CD14-positive monocyte (primary cell): ENCODE data around the gene ADAM22. TPM values are rescaled to one million over a fixed set of nuclear protein-coding genes. Genes with fewer than 3 reads are reported as not detected.

Source experiments
- DNase-seq, 3 donors: peaks; one replicate each; pipeline ENCODE4 v3.0.0-alpha.2; 2011 to 2022
- H2AFZ ChIP-seq: 2 replicates; pipeline ENCODE4 v1.6.0; 2012; ENCODE audit warnings: mild to moderate bottlenecking, low read depth, low read length, inconsistent platforms; ENCODE audit not compliant: insufficient read depth, poor library complexity, severe bottlenecking
- H3K27ac ChIP-seq, 2 donors: 1 replicate in 1 of 2; 2 replicates in 1 of 2; pipeline ENCODE4 v1.5.1; 2012 to 2013; ENCODE audit warnings: low read length in 2 of 2, control low read depth in 1 of 2, inconsistent platforms in 1 of 2, low read depth in 1 of 2, mild to moderate bottlenecking in 1 of 2
- H3K27me3 ChIP-seq, 2 donors: one replicate each; pipeline versions ENCODE4 v1.6.0 to v1.6.1; 2011 to 2013; ENCODE audit warnings: low read length in 2 of 2; ENCODE audit not compliant: control insufficient read depth in 2 of 2, insufficient read depth in 2 of 2
- H3K36me3 ChIP-seq, 2 donors: replicated peaks in 1 of 2; 1 replicate in 1 of 2; 2 replicates in 1 of 2; pipeline versions ENCODE4 v1.5.1 to v1.6.1; 2012 to 2013; ENCODE audit warnings: low read length in 2 of 2, control low read depth in 1 of 2, inconsistent platforms in 1 of 2, mild to moderate bottlenecking in 1 of 2; ENCODE audit not compliant: insufficient read depth in 2 of 2, control insufficient read depth in 1 of 2
- H3K4me1 ChIP-seq, 2 donors: 1 replicate in 1 of 2; 2 replicates in 1 of 2; pipeline versions ENCODE4 v1.5.1 to v1.6.1; 2012 to 2013; ENCODE audit warnings: low read length in 2 of 2, control low read depth in 1 of 2, inconsistent platforms in 1 of 2, mild to moderate bottlenecking in 1 of 2, moderate library complexity in 1 of 2; ENCODE audit not compliant: insufficient read depth in 2 of 2, control insufficient read depth in 1 of 2
- H3K4me2 ChIP-seq: replicated peaks from 2 replicates; pipeline ENCODE3; 2012; ENCODE audit warnings: low read length, moderate library complexity, mild to moderate bottlenecking; ENCODE audit not compliant: poor library complexity, severe bottlenecking; ENCODE audit errors: extremely low read depth
- H3K4me3 ChIP-seq, 3 experiments: fragments of 200-600 bp in 1 of 3; sonication (generic) in 1 of 3; replicated peaks in 1 of 3; 1 replicate in 2 of 3; 2 replicates in 1 of 3; pipeline ENCODE4 v1.5.1; 2011 to 2013; ENCODE audit warnings: low read length in 3 of 3, mild to moderate bottlenecking in 3 of 3, control low read depth in 2 of 3, low read depth in 2 of 3, inconsistent platforms in 1 of 3, moderate library complexity in 1 of 3
- H3K79me2 ChIP-seq: 2 replicates; pipeline ENCODE4 v1.6.0; 2012; ENCODE audit warnings: mild to moderate bottlenecking, control low read depth, inconsistent platforms, low read length, moderate library complexity; ENCODE audit not compliant: insufficient read depth
- H3K9ac ChIP-seq: 2 replicates; pipeline ENCODE4 v1.6.0; 2017; ENCODE audit warnings: low read length, mild to moderate bottlenecking; ENCODE audit not compliant: insufficient read depth, poor library complexity, severe bottlenecking
- H3K9me3 ChIP-seq, 2 donors: replicated peaks in 1 of 2; 1 replicate in 1 of 2; 2 replicates in 1 of 2; pipeline versions ENCODE4 v1.5.1 to v1.6.1; 2012 to 2013; ENCODE audit warnings: low read length in 2 of 2, control low read depth in 1 of 2; ENCODE audit not compliant: control insufficient read depth in 1 of 2, insufficient read depth in 1 of 2
- H4K20me1 ChIP-seq: 2 replicates; pipeline ENCODE4 v1.6.0; 2012; ENCODE audit warnings: mild to moderate bottlenecking, low read length, control low read depth, moderate library complexity; ENCODE audit not compliant: insufficient read depth
- H3K27ac Mint-ChIP-seq, 7 donors: one replicate each; pipeline ENCODE4 v1.8.0; 2020; ENCODE audit warnings: mild to moderate bottlenecking in 7 of 7, mixed read lengths in 7 of 7, moderate library complexity in 6 of 7, inconsistent platforms in 2 of 7
- H3K27me3 Mint-ChIP-seq, 3 donors: one replicate each; pipeline ENCODE4 v1.8.0; 2021 to 2022; ENCODE audit warnings: low read depth in 3 of 3, mild to moderate bottlenecking in 3 of 3, mixed read lengths in 3 of 3, moderate library complexity in 3 of 3, inconsistent platforms in 1 of 3
- H3K36me3 Mint-ChIP-seq, 2 donors: one replicate each; pipeline ENCODE4 v1.8.0; 2020; ENCODE audit warnings: mixed read lengths in 2 of 2, inconsistent platforms in 1 of 2, mild to moderate bottlenecking in 1 of 2
- H3K4me1 Mint-ChIP-seq: one replicate; pipeline ENCODE4 v1.8.0; 2020; ENCODE audit warnings: mild to moderate bottlenecking, mixed read lengths
- H3K4me3 Mint-ChIP-seq, 2 donors: one replicate each; pipeline ENCODE4 v1.8.0; 2020; ENCODE audit warnings: mild to moderate bottlenecking in 2 of 2, mixed read lengths in 2 of 2, moderate library complexity in 1 of 2
- H3K9me3 Mint-ChIP-seq, 7 donors: one replicate each; pipeline ENCODE4 v1.8.0; 2020 to 2022; ENCODE audit warnings: mixed read lengths in 7 of 7, mild to moderate bottlenecking in 6 of 7, moderate library complexity in 6 of 7, inconsistent platforms in 2 of 7
- WGBS: methylation state at CpG from one replicate; pipeline ENCODE4 v1.1.5; 2013; ENCODE audit warnings: missing lambda C conversion rate; ENCODE audit not compliant: insufficient coverage; 5-methylcytosine and 5-hydroxymethylcytosine counted together
- intact Hi-C, 2 donors: fragments of 100-400 bp; cut with micrococcal nuclease; formaldehyde crosslinking; loops; one replicate each; pipeline versions ENCODE4 v1.15.0 to v1.15.1; 2023
- polyA plus RNA-seq, 3 donors: library from polyadenylated mRNA; depleted of rRNA in 1 of 3; unstranded in 2 of 3; stranded (reverse) in 1 of 3; fragments of 300-500 nt in 2 of 3; fragments of >200 nt in 1 of 3; fragmentation: Illumina TruSeq in 2 of 3; gene quantifications; 1 replicate in 2 of 3; 2 replicates in 1 of 3; pipeline ENCODE4 v1.2.3, GENCODE V29; 2012 to 2021
- TF ChIP-seq, protein P1 (sequence below): fragments of 200-600 bp; IDR thresholded peaks from one replicate; pipeline ENCODE4 v1.8.0; 2022; ENCODE audit warnings: antibody characterized with exemption, mild to moderate bottlenecking

ADAM22 gene
- polyA plus RNA-seq, 3 donors = 0.01 to 0.17 TPM; not detected in 1

DNA sequence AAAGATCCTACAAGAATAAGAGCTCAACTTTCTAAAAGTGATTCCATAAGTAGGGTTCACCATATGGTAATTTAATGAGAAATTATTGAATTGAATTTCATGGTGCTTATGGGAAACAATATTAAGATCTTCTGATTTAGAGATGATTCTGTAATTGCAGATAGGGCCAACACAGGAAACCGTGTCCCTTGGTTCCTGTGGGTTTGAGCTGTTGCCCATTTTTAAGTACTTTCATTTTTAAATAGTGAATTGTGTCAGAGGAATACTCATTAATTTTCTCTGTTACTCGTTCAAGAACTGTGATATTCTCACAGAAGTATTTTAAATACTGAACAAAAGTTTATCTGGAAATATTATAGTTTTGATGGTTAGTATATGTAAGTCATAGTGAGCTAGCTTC, 156.6 kb downstream of the ADAM22 start:
- Histone ChIP-seq H3K36me3 (no peaks in the 10 kb centered on the region), H4K20me1 (no peaks in the 10 kb centered on the region), H3K4me3 (no peak overlapping the region), H3K27me3 (no peaks in the 10 kb centered on the region), H2AFZ (peak overlapping the region; percentile 27), H3K79me2 (no peaks in the 10 kb centered on the region), H3K27ac (no peak overlapping the region), H3K9ac (no peak overlapping the region), H3K9me3 (no peaks in the 10 kb centered on the region), H3K4me2 (no peak overlapping the region), H3K4me1 (no peaks in the 10 kb centered on the region)
- Mint-ChIP-seq H3K4me3 (no peak overlapping the region), H3K27ac (no peak overlapping the region), H3K4me1 (peaks cover 10% of the 10 kb centered on the region), H3K36me3 (no peaks in the 10 kb centered on the region), H3K27me3 (no peaks in the 10 kb centered on the region), H3K9me3 (no peaks in the 10 kb centered on the region)
- intact Hi-C loops = no loop called here
- TF ChIP-seq, protein P1, sequence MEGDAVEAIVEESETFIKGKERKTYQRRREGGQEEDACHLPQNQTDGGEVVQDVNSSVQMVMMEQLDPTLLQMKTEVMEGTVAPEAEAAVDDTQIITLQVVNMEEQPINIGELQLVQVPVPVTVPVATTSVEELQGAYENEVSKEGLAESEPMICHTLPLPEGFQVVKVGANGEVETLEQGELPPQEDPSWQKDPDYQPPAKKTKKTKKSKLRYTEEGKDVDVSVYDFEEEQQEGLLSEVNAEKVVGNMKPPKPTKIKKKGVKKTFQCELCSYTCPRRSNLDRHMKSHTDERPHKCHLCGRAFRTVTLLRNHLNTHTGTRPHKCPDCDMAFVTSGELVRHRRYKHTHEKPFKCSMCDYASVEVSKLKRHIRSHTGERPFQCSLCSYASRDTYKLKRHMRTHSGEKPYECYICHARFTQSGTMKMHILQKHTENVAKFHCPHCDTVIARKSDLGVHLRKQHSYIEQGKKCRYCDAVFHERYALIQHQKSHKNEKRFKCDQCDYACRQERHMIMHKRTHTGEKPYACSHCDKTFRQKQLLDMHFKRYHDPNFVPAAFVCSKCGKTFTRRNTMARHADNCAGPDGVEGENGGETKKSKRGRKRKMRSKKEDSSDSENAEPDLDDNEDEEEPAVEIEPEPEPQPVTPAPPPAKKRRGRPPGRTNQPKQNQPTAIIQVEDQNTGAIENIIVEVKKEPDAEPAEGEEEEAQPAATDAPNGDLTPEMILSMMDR = no peak
- no peak for DNase-seq
- no CpG with 5 or more reads among the region's 2 CpGs for WGBS

DNA sequence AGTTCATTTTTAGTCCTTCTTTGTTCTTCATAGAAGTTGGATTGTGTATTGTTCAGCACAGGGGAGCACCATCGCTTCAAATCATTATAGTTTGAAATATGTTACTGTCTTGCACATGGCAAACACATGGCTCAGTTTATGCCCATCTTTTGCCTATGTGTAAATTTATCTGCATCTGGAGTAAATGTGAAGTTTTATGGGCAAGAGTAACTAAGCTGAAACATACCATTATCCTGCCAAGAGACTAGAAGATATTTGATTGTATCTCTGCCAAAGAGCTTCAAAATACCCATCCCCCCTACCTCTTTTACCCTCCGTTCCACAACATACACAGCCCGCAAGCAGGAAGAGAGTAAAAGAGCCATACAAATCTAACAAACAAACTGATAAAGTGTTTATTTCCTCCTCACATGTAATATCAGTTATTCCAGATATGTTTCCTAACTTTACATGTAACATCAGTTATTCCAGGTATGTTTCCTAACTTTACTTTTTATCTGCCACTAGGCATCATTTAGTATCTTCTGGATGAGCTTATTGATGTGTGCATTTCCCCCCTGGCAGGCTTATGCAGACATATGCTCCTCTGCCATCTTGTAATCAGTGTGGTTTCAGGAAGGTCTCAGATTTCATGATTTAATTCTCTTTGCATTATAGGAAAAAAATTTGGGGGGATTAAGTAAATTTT, 158.1 kb downstream of the ADAM22 start:
- H4K20me1 ChIP-seq = no peaks in the 10 kb centered on the region
- no peaks in the 10 kb centered on the region for H3K4me1 ChIP-seq
- Mint-ChIP-seq H3K4me3 (no peak overlapping the region), H3K27me3 (no peaks in the 10 kb centered on the region), H3K36me3 (no peaks in the 10 kb centered on the region), H3K27ac (no peak overlapping the region), H3K4me1 (peaks cover 10% of the 10 kb centered on the region), H3K9me3 (no peaks in the 10 kb centered on the region)
- no peaks in the 10 kb centered on the region for H3K36me3 ChIP-seq
- no peak overlapping the region for H3K4me3 ChIP-seq
- no peak overlapping the region for H3K27ac ChIP-seq
- H3K9ac ChIP-seq = no peak overlapping the region
- intact Hi-C loops = no loop called here
- no peaks in the 10 kb centered on the region for H3K9me3 ChIP-seq
- TF ChIP-seq, protein P1 = no peak
- DNase-seq = no peak
- no CpG with 5 or more reads among the region's 3 CpGs for WGBS
- no peaks in the 10 kb centered on the region for H3K27me3 ChIP-seq
- H3K79me2 ChIP-seq = no peaks in the 10 kb centered on the region
- H3K4me2 ChIP-seq = no peak overlapping the region
- H2AFZ ChIP-seq = no peak overlapping the region
